ENCODE results near the gene ST6GALNAC6.

DNA sequence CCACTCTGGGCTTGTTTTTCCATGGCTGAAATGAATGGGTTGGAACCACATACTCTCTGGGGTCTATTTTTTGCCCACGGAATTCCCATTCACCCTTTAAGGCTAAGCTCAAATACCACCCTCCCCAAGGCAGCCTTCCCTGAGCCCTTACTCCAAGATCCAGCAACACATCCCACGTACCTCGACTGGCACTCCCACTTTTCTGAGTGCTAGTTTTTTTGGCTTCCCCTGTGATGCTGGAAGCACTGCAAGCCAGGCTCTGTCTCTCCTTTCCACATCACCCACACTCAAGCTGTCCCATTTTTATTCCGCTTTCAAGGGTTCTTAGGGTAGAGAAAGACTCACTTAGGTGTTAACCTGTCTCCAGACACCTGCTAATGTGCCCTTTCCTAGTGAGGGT, 6.0 kb downstream of the ST6GALNAC6 start:
- TF ChIP-seq EZH2 (IDR thresholded peaks at IDR 0.05): no peak
- TF ChIP-seq, protein P1, sequence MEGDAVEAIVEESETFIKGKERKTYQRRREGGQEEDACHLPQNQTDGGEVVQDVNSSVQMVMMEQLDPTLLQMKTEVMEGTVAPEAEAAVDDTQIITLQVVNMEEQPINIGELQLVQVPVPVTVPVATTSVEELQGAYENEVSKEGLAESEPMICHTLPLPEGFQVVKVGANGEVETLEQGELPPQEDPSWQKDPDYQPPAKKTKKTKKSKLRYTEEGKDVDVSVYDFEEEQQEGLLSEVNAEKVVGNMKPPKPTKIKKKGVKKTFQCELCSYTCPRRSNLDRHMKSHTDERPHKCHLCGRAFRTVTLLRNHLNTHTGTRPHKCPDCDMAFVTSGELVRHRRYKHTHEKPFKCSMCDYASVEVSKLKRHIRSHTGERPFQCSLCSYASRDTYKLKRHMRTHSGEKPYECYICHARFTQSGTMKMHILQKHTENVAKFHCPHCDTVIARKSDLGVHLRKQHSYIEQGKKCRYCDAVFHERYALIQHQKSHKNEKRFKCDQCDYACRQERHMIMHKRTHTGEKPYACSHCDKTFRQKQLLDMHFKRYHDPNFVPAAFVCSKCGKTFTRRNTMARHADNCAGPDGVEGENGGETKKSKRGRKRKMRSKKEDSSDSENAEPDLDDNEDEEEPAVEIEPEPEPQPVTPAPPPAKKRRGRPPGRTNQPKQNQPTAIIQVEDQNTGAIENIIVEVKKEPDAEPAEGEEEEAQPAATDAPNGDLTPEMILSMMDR (IDR thresholded peaks at IDR 0.05): no peak
- TF ChIP-seq EZH2phosphoT487 (IDR thresholded peaks at IDR 0.05): no peak

Measured in neural progenitor cell (in vitro differentiated cells).